HG02798 (cell line): ENCODE results near the gene ACOX3.
"Not testable (repeated sequence)": the region's sequence is repeated elsewhere in the genome, so short reads cannot be mapped to it uniquely, and the experiment has no call there.

Source experiments
- ATAC-seq: cut with Tn5 transposase; IDR thresholded peaks from one replicate; pipeline ENCODE4 v1.9.1; 2021; ENCODE audit warnings: mild to moderate bottlenecking; ENCODE audit not compliant: unreplicated experiment, poor library complexity

ACOX3 gene

DNA sequence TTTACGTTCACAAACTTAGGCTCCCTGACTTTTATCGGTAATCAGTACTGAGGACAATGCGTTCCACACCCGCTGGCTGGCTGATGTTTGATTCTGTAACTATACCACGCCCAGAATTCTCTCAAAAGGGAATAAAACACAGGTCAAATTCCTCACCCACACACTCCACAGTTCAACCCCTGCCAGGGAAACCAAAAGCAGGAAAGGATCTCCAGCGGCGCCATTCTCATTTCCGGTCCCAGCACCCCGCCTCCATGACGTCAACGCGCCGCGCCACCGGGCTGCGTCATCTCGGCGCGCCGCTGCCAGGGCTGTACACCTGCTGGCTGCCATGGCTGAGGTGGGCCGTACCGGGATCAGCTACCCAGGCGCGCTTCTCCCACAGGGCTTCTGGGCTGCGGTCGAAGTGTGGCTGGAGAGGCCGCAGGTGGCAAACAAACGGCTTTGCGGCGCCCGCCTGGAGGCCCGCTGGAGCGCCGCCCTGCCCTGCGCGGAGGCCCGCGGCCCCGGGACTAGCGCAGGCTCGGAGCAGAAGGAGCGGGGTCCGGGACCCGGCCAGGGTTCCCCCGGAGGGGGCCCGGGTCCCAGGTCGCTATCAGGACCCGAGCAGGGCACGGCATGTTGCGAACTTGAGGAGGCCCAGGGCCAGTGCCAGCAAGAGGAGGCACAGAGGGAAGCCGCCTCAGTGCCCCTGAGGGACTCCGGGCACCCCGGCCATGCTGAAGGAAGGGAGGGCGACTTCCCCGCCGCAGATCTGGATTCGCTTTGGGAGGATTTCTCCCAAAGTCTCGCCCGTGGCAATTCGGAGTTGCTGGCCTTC is at the start of gene ACOX3, which contains the start of gene TRMT44:
Gene ACOX3, minus strand, starts transcription at position 232 of the 820 bp plus-strand sequence. CDS start 24,202 bp downstream, outside the sequence.
Gene TRMT44, plus strand, starts transcription at position 286 of the 820 bp plus-strand sequence. Its CDS starts 46 bp downstream, at position 332.
- ATAC-seq: peak; percentile 91

DNA sequence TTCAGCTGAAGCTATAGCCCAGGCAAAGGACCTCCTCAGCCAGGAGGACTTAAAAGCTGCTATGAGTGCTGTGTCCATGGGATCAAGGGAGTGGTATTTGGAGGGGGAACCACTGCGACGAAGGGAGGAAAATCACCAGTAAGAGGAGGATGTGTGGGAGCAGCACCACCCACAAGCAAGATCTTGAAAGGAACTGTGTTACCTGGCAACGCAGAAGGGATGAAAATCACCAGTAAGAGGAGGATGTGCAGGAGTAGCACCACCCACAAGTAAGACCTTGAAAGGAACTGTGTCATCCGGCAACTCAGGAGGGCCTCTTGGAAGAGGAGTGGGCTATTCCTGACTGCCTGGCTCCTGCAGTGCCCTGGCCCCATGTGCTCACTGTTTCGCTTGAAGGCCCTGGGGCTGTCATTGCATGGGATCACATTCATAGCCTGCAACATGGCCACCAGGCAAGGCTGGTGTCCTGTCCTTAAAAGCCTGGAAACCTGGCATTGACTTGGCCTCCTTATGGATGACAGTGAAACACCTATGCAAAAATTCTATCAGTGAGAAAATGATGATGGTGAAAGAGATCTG is 48.4 kb upstream of the ACOX3 start:
- no peak for ATAC-seq

DNA sequence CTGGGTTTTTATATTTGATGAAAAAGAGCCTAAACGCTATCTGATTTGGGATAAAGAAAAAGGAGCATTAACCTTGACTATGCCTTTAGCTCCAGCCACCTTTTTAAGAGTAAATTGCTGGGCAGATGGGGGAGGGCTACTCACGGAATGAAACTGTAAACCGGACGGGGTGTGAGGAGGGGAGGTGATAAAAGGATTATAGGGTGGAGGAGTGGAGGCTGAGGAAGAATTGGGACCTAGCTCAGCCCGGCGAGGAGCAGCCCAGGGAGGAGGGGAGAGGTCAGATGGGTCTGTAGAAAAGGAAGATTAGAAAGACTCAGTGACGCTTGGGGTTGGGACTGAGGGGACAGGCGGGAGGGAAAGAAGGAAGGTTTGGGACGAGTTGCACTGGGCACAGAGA is 46.1 kb upstream of the ACOX3 start:
- ATAC-seq: not testable (repeated sequence)

DNA sequence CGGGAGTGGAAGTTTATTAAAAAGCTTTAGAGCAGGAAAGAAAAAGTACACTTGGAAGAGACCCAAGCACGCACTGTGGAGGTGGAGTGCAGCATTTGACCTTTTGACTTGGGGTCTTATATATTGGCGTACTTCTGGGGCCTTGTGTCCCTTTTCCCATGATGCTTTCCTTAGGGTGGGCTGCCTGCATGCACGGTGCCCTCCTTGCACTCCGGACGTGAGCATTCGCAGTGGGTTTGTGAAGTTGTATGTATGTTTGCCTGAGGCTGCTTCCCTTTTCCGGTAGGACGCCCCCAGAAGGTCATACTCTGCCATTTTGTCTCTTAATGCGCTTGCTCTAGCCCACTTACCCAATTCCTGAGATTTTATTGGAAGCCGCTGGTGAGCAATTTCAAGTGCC is 39.7 kb upstream of the ACOX3 start:
- no peak for ATAC-seq

DNA sequence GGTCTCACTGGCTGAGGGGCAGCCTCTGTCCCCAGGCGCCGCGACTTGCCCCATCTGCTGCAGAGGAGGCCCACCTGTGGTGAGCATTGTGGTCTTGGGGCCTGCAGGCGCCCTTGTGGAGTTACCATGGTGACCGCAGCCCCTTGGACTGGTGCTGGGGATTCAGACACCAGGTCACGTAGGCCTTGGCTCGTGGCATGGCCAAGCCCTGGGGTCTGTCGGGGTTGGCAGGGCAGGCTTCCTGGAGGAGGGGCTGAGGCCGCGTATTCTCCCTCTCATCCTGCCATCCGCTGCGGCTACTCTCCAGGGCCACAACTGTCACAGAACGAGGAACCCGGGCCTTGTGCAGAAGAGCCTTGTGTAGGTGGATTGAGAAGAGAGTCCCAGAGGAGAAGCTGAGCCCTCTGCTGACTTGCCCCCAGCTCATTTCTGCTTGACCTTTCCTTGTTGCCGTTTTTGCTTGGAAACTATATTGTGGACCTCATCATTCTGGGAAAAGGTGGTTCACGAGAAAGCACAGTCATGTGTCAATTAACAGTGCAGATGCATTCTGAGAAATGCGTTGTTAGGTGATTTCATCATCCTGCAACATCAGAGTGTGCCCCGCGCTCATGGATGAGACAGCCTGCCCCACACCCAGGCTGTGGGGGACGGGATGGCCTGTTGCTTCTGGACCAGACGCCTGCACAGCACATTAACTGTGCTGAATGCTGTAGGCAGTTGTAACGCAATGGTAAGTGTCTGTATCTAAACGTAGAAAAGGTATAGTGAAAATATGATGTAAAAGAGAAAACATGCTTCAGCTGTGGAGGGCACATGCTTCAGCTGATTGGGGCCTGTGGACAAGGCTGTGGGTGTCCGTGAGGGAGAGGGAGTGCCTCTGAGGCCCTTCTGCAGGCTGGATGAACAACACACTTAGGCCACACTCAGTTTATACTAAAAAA is 38.5 kb upstream of the ACOX3 start:
- no peak for ATAC-seq

DNA sequence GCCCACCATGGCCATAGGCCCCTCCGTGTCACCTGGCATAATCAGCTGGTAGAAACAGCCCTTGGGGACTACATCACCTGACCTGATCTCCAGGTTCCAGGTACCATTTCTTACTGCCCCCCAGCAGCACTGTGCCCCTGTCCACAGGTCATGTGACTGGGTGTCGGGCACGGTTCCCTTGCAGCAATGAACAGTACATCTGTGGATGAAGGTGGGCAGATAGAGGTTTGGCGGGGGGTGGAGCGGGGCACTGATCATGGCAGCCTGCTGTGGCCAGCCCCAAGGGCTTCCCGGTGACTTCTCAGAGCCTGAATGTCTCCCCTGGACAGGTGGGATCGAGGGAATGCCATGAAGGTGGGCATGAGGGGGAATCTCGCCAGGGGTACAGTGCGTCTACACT is 37.8 kb upstream of the ACOX3 start:
- ATAC-seq: no peak

DNA sequence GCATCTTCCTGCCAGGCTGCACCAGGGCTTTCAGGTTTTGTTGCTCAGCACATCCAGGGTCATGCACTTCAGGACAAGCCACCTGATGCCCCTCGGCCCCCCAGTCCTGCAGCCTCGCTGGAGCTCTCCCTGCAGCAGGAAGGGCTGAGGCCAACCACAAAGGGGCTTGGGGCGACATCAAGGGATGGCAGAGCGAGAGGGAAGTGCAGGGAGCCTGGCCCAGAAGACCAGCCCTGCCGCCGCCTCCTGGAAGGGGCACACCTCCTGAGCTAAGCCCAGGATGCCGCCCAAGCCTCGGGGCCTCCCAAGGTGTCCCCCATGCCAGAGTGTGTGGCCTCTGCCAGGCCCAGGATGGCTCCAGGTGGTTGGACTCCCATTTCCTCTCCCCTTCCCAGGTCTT is 37.2 kb upstream of the ACOX3 start:
- no peak for ATAC-seq

DNA sequence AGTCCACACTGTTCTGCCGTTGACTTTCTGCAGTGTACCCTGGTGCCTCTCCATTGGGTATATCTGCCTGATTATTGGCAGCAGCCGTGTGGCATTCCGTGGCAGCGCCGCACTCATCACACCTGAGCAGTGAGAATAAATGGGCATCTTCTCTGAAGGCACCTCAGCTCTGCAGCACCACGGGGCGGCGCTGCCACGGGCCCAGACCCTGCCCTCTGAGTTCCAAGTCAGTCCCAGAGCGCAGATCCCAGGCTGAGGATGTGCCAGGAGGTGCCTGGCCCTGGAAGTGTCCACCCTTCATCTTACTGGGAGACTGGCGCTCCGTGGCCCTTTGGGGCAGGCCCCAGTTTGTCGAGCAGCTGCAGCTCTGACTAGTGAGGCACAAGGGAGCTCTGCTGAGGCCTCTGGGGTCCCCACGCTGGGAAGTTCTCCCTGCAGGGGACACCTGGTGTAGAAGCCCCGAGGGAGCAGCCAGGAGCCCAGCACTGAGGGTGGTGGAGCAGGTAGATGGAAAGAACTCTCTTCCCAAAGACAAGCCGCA is 36.6 kb upstream of the ACOX3 start:
- ATAC-seq: no peak

DNA sequence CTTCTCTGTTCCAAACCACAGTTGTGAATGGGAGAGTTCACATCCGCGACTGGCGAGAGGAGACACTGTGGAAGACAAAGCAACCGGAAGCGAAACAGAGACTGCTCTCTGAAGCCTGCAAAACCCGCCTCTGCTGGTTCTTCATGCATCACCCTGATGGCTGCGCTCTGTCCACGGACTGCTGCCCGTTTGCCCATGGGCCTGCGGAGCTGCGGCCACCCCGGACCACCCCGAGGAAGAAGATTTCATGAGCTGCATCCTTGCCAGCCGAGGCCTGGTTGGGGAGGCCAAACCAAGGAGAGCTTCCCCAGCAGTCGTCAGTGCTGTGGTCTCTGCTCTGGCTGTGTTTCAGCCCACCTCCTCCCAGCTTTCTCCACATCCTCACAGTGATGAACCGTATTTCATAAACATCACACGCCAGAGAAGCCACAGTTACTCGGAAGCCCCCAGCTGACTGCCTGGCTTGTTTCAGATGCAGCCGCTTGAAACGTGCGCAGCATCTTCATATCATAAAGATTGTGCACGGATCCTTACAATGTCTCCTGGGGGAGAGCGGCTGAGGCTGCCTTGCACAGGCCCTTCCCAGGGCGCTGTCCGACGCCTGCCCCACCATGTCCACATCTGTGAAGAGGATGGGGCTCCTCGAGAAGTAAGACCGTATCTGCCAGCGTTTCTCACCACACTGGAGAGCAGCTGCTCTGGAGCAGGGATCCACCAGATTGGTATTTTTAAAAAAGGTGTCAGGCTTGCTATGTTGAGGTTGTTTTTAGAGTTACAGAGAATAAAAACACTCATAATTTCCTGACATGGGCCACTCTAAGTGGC is 35.4 kb upstream of the ACOX3 start:
- ATAC-seq: no peak

DNA sequence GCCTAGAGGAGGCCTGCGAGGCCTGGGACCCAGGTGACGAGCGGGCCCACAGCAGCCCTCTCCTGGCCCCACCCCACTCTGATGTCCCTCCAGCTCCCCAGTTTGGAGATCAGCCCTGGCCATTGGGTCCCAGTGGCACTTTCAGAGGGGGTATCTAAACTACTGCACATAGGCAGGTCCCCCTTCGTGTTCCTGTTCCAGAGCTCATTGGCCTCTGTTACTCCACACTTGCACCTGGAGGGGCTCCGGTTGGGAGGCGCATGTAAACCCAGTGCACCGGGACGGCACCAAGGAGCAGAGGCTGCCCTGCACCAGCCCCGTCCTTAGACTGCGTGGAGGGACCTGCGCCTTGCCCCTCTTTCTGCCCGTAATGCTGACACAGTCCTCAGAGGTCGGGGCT is 34.3 kb upstream of the ACOX3 start:
- no peak for ATAC-seq

DNA sequence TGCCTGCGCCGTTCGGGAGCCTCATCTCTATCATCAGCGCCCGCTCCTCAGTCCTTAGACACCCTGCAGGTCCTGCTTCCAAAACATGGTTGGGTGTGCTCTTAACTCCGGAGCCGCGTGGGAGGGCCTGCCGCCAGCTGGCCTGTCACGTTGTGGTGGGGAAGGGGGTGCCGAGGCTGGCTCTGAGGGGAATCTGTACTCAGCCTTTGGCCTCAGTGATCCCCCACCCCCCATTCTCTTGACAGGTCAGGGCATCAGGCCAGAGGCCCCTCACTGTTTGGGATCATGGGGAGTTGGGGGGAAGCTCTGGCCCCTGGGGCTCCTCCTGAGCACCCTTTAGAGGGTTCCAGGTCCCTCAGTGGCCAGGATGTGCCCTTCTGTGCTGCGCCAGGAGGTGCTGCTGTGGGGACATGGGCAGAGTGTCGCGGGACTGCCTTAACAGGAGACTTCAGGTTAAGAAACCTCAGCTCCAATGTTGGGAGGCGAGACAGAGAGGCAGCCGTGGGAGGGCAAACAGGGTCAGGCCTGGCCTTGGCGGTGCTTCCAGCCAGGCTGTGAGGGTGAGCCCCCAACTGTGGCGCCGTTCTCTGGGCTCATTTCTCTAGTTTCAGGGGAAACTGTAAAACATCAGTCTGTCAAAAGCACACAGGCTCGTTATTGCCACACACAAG is 33.5 kb upstream of the ACOX3 start:
- no peak for ATAC-seq

DNA sequence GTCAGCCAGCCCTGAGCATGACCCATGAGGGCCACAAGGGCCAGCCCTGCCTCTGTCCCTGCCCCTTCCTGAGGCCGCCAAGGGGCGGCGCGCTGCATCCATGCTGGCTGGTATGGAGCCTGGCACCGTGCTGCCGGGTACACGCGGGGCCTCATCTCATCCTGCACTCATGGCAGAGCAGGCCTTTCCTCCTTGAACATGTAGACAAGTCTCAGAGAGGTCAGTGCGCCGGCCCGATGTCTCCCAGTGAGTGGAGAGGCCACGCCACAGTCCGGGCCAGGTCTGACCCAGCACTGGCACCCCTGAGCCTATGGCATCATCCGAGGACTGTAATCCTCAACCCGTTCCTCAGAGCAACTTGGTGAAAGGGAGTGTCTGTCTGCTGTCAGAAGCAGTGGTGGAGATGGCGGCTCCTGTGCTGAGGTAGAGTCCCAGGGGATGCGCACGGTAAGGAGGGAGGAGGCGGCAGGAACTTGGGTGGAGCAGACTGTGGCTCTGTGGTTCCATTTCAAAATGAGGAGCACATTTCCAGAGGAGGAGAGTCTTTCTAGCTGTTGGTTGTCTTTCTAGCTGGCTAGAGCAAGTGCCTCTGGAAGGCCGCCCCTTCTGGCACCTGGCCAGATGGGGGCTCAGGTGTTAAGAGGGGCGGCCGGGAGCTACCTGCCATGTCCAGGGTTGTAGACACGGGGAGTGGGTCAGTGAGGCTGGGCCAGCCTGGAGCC is 32.8 kb upstream of the ACOX3 start:
- no peak for ATAC-seq

DNA sequence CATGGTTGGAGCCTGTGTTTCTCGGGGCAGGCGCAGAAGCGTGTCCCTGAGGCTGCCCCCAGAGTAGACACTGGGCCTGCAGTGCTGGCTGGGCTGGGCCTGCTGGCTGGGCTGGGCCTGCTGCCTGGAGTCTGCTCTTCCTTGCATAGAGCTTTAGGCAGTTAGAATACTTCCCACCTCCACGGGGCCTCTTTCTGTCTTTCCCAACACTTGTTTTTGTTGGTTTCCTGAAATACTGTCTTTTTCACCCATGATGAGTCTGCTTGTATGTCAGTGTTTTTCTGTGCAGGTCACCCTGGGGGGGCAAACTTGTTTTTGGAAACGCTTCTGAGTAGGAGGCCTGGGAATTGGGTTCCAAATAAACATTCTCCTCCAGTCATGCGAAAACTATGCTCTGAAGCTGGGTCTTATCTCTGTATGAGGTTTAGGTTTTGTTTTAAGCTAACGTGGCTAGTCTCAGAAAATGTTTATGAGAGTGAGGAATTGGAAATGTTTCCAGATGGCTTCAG is 32.2 kb upstream of the ACOX3 start:
- ATAC-seq: no peak

DNA sequence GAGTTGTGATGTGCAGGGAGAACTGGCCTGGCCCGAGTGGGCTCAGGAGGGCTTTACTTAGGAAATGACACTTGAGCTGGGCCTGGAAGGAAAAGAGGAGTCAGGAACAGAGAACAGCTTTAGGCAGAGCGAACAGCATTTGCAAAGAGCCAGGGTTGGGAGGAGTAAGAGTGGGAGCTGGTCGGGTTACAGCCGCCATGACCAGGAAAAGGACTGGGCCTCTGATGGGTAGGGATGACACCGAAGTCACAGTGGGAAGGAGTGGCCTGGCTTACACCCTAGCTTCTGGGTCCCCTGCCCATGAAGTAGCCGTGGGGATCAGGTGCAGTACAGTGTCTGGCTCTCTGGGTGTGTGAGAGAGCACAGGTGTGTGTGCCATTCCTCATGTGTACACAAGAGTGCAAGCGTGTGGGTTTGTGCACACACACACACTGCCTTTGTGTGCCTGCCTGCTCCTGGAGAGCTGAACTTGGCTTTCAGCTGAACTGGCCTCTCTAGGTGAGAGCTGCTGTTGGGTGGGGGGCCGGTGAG is 31.7 kb upstream of the ACOX3 start:
- ATAC-seq: no peak

DNA sequence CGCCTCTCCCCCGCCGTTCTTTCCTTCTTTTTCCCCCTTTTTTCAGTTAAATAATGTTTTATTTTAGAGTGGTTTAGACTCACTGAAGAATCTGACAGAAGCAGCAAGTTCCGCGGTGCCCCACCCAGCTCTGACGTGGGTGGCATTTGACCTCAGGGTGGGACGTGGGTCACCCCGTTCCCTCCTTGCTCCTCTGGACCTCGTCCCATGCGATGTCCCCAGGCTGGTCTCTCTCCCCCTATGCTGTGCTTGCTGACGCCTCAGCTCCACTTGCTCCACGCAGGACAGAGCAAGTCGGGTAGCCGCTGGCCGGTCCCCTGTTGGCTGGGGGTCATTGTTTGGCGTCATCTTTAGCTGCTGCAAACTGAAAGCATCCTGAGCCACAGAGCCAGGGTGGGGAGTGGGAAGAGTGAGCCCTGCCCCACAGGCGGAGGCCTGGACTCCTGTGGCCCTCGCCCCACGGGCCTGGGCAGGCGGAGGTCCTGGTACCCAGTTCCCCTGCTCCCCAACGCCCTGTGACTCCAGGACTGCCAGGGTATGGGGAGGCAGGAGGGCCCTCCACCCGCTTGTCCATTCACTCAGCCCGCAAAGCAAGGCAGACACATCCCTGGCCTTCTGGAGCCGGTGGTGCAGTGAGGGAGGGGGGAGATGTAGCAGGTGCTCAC is 30.8 kb upstream of the ACOX3 start:
- ATAC-seq: no peak

DNA sequence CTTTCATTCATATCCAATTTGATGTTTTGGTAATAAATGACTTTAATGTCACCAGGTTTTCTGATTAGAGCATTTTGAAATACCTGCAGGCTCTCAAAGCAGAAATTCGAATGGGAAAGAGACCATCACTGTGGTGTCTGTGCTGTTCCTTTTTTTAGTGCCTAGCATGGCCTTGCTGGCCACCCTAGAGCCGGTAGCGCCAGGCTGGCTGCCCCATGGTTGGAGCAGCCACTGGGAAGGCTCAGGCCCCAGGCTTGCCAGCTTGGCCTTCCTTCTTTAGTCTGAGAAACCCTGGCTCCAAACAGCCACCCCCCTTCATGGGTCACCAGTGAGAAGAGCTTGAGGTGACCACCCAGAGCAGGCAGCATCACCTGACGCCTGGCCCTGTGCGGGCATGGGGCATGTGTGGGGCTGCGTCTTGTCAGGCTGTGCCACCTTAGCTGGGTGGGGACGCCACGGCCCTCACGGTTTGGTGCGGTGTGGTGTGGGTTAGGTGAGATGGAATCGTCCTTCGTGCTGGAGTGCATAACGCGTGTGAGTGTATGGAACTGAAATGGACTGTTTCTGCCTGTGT is 30.0 kb upstream of the ACOX3 start:
- no peak for ATAC-seq

DNA sequence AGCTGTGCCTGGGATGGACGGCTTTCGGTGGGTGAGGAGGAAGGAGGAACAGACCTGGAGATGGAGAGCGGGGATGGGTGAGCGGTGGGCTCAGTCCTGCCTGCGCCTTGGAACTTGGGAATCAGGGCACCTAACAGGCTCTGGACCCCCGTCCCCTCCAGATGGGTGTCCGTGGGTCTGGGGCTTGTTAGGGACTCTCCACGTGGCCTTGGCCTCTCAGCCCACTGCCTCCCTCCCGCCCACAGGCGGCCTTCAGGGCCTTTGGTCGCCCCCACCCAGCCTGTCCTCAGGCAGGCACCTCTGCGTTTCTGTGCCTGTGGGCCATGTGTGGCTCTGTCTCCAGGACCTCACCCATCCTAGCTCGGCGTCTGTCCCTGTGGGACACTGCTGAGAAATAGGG is 29.0 kb upstream of the ACOX3 start:
- ATAC-seq: no peak
